ENCODE results near the gene PATJ.

- TF ChIP-seq POLR2A (IDR thresholded peaks at IDR 0.05) (no peak), CTCF (IDR thresholded peaks at IDR 0.05) (no peak), EP300 (IDR thresholded peaks at IDR 0.05) (no peak), POLR2AphosphoS5 (IDR thresholded peaks at IDR 0.05) (no peak)
Observed at GRCh38 chr1:61976566-61976965, 234.3 kb downstream of the PATJ start.

Data from stomach (tissue), 4 donors.